HepG2 (cell line): ENCODE measurements around the gene VPS52. TPM values are rescaled to one million over a fixed set of nuclear protein-coding genes. Genes with fewer than 3 reads are reported as not detected.

ENCODE experiments used
- ATAC-seq: fragments of 200-7000 bp; cut with Tn5 transposase; 3 replicates; pipeline ENCODE4 v1.9.1; 2020; ENCODE audit warnings: mild to moderate bottlenecking, moderate library complexity
- BruUV-seq: library from RNA; stranded (reverse); fragments of 400-500 nt; replicated peaks from 2 replicates; lab custom pipeline; 2021; lab: Mats Ljungman, UMichigan
- CTCF ChIA-PET: fragments of 300-600 bp; formaldehyde crosslinking; extraction: SDS; loops from one replicate; lab custom pipeline; 2021; ENCODE audit warnings: low total read pairs, inconsistent platforms, low intra/inter-chr PET ratio; lab: Yijun Ruan, JAX
- POLR2A ChIA-PET: fragments of 350-600 bp; sonication (Branson Sonifier 250); formaldehyde crosslinking; loops from one replicate; lab custom pipeline; 2020; ENCODE audit warnings: antibody characterized with exemption, inconsistent platforms; lab: Yijun Ruan, JAX
- DNase-seq: peaks from one replicate; pipeline ENCODE4 v3.0.0-alpha.2; 2015; ENCODE audit warnings: low spot score
- FAIRE-seq: peaks from 3 replicates; lab custom pipeline; 2011; peaks lifted over from hg19 to GRCh38; lab: Jason Lieb, UNC
- H2AFZ ChIP-seq: one replicate; pipeline ENCODE4 v1.6.1; 2011; ENCODE audit warnings: low read length, inconsistent platforms
- H3K27ac ChIP-seq: fragments of 300-600 bp; 3 replicates; pipeline ENCODE4 v1.8.0; 2011; ENCODE audit warnings: mixed run types, mild to moderate bottlenecking, mixed read lengths, low read length, inconsistent platforms; ENCODE audit not compliant: insufficient read depth; ENCODE audit errors: extremely low read length
- H3K27me3 ChIP-seq, 2 experiments: fragments of 200-600 bp in 1 of 2; 2 replicates in 1 of 2; 3 replicates in 1 of 2; pipeline versions ENCODE4 v1.6.0 to v1.8.0; 2011; ENCODE audit warnings: low read length in 2 of 2, mild to moderate bottlenecking in 2 of 2, moderate library complexity in 2 of 2, inconsistent platforms in 1 of 2; ENCODE audit not compliant: insufficient read depth in 2 of 2, control insufficient read depth in 1 of 2
- H3K36me3 ChIP-seq, 2 experiments: fragments of 200-600 bp in 1 of 2; replicated peaks in 1 of 2; 2 replicates in 1 of 2; 3 replicates in 1 of 2; pipeline versions ENCODE4 v1.5.1 to v1.8.0; 2011; ENCODE audit warnings: low read length in 2 of 2, inconsistent platforms in 1 of 2; ENCODE audit not compliant: insufficient read depth in 2 of 2, control insufficient read depth in 1 of 2
- H3K4me1 ChIP-seq: 2 replicates; pipeline ENCODE4 v1.5.1; 2012; ENCODE audit warnings: low read length, inconsistent platforms; ENCODE audit not compliant: insufficient read depth
- H3K4me2 ChIP-seq: 2 replicates; pipeline ENCODE4 v1.6.0; 2011; ENCODE audit warnings: low read depth, low read length, inconsistent platforms
- H3K4me3 ChIP-seq, 3 experiments: fragments of 200-600 bp in 1 of 3; sonication (generic), shearing (Covaris generic) in 1 of 3; replicated peaks in 1 of 3; 2 replicates each; pipeline ENCODE4 v1.5.1; 2011 to 2016; ENCODE audit warnings: low read length in 3 of 3, inconsistent platforms in 2 of 3, low read depth in 2 of 3, mild to moderate bottlenecking in 2 of 3, control low read depth in 1 of 3, mixed read lengths in 1 of 3; ENCODE audit not compliant: insufficient read depth in 1 of 3
- H3K79me2 ChIP-seq: one replicate; pipeline ENCODE4 v1.6.1; 2011; ENCODE audit warnings: low read length, inconsistent platforms; ENCODE audit not compliant: insufficient read depth
- H3K9ac ChIP-seq: 2 replicates; pipeline ENCODE4 v1.6.0; 2011; ENCODE audit warnings: mild to moderate bottlenecking, low read depth, low read length, inconsistent platforms; ENCODE audit not compliant: insufficient read depth
- H3K9me3 ChIP-seq: 2 replicates; pipeline ENCODE4 v1.5.1; 2012; ENCODE audit warnings: mild to moderate bottlenecking, low read length
- H4K20me1 ChIP-seq: 2 replicates; pipeline ENCODE4 v1.6.0; 2011; ENCODE audit warnings: inconsistent platforms, mild to moderate bottlenecking, low read length, moderate library complexity; ENCODE audit not compliant: insufficient read depth
- FOXK2 ChIP-seq: fragments of 450-650 bp; IDR thresholded peaks from 2 replicates; pipeline ENCODE4 v1.6.1; 2016
- GTF3A ChIP-seq: sonication (generic); formaldehyde crosslinking; conservative IDR thresholded peaks from 2 replicates; pipeline ENCODE4 v1.4.0; 2020; ENCODE audit warnings: mild to moderate bottlenecking, missing genetic modification reagents
- LBX2 ChIP-seq: sonication (generic); formaldehyde crosslinking; IDR thresholded peaks from 2 replicates; pipeline ENCODE4 v1.5.0; 2020; ENCODE audit warnings: missing genetic modification reagents, mild to moderate bottlenecking, borderline replicate concordance
- NFE2 ChIP-seq: sonication (generic); formaldehyde crosslinking; IDR thresholded peaks from 2 replicates; pipeline ENCODE4 v1.4.0; 2020; ENCODE audit warnings: missing genetic modification reagents
- NR2C2 ChIP-seq: sonication (generic); formaldehyde crosslinking; IDR thresholded peaks from 2 replicates; pipeline ENCODE4 v1.4.0; 2020; ENCODE audit warnings: missing genetic modification reagents, mild to moderate bottlenecking, moderate library complexity, borderline replicate concordance
- RBM22 ChIP-seq: fragments of 200-400 bp; formaldehyde crosslinking; optimal IDR thresholded peaks from 2 replicates; pipeline ENCODE3; 2017; ENCODE audit warnings: mild to moderate bottlenecking, low read length, moderate library complexity
- SMAD3 ChIP-seq: sonication (generic); formaldehyde crosslinking; IDR thresholded peaks from 2 replicates; pipeline ENCODE4 v1.4.0; 2020; ENCODE audit warnings: missing genetic modification reagents
- UBTF ChIP-seq: sonication (generic); formaldehyde crosslinking; IDR thresholded peaks from 2 replicates; pipeline ENCODE4 v1.4.0; 2020; ENCODE audit warnings: mild to moderate bottlenecking, missing genetic modification reagents
- YEATS2 ChIP-seq: sonication (generic); formaldehyde crosslinking; IDR thresholded peaks from 2 replicates; pipeline ENCODE4 v1.4.0; 2020; ENCODE audit warnings: missing genetic modification reagents, borderline replicate concordance
- ZBTB21 ChIP-seq: sonication (generic); formaldehyde crosslinking; IDR thresholded peaks from 2 replicates; pipeline ENCODE4 v1.4.0; 2020; ENCODE audit warnings: missing genetic modification reagents
- ZNF260 ChIP-seq: sonication (generic); formaldehyde crosslinking; IDR thresholded peaks from 2 replicates; pipeline ENCODE4 v1.4.0; 2020; ENCODE audit warnings: missing genetic modification reagents, low read depth, mild to moderate bottlenecking, borderline replicate concordance
- ZNF354B ChIP-seq: sonication (generic); formaldehyde crosslinking; IDR thresholded peaks from 2 replicates; pipeline ENCODE4 v1.8.0; 2022; ENCODE audit warnings: mild to moderate bottlenecking, missing genetic modification reagents
- ZNF512 ChIP-seq: sonication (generic); formaldehyde crosslinking; IDR thresholded peaks from 2 replicates; pipeline ENCODE4 v1.4.0; 2020; ENCODE audit warnings: mild to moderate bottlenecking, missing genetic modification reagents
- ZNF572 ChIP-seq: sonication (generic); formaldehyde crosslinking; IDR thresholded peaks from 2 replicates; pipeline ENCODE4 v1.5.1; 2020; ENCODE audit warnings: mild to moderate bottlenecking, missing genetic modification reagents
- ZNF710 ChIP-seq: sonication (generic); formaldehyde crosslinking; IDR thresholded peaks from 2 replicates; pipeline ENCODE4 v1.5.0; 2020; ENCODE audit warnings: mild to moderate bottlenecking, missing genetic modification reagents, borderline replicate concordance
- ZNF816 ChIP-seq: sonication (generic); formaldehyde crosslinking; IDR thresholded peaks from 2 replicates; pipeline ENCODE4 v1.8.0; 2022; ENCODE audit warnings: missing genetic modification reagents, mild to moderate bottlenecking, borderline replicate concordance
- ZSCAN9 ChIP-seq: IDR thresholded peaks from 2 replicates; pipeline ENCODE4 v1.6.1; 2016; ENCODE audit warnings: borderline replicate concordance
- WGBS: methylation state at CpG from one replicate; pipeline ENCODE4 v1.1.6; 2017; ENCODE audit warnings: low lambda C conversion rate; 5-methylcytosine and 5-hydroxymethylcytosine counted together
- in situ Hi-C: cut with HindIII; loops from 2 replicates; pipeline ENCODE4 v1.10.0; 2017; ENCODE audit warnings: low pct_unique_long_range_greater_than_20kb; ENCODE audit not compliant: extremely low pct_ligation_motif_present
- intact Hi-C: fragments of 100-400 bp; cut with micrococcal nuclease; formaldehyde crosslinking; loops from one replicate; pipeline ENCODE4 v1.10.0; 2022; ENCODE audit not compliant: unreplicated experiment
- polyA plus RNA-seq, 8 experiments: library from polyadenylated mRNA; depleted of rRNA in 3 of 8; stranded (reverse) in 7 of 8; unstranded in 1 of 8; fragments of >200 nt; fragmentation: Illumina TruSeq in 4 of 8; extraction: Trizol in 4 of 8; gene quantifications; 2 replicates each; pipeline versions ENCODE4 v1.2.1 to v1.2.3, GENCODE V29; 2011 to 2016; ENCODE audit warnings: low read depth in 4 of 8, missing spikeins in 1 of 8, mixed read lengths in 1 of 8; ENCODE audit not compliant: insufficient read depth in 1 of 8
- total RNA-seq, 5 experiments: library from RNA; depleted of rRNA; stranded (reverse); fragments of >200 nt; fragmentation: Illumina TruSeq; extraction: Trizol; gene quantifications; 2 replicates each; pipeline ENCODE4 v1.2.3, GENCODE V29; 2016; ENCODE audit warnings: low read depth in 1 of 5

Gene VPS52
- total and polyA plus RNA-seq, 2 of the 13 experiments (the other 11 are each of a cell fraction or from before 2014, with no cell fraction given), result 48.9 to 85.5 TPM

- TF ChIP-seq LBX2 (CRISPR knock-in tag) (no peak), ZNF354B (no peak), UBTF (CRISPR knock-in tag) (no peak)
These were observed 54.4 kb downstream of the VPS52 start (continued) for GRCh38 chr6:33217246-33217645.

GRCh38 chr6:33216117-33216649, 55.5 kb downstream of the VPS52 start:
- in situ Hi-C loops (no loop called here), intact Hi-C loops (no loop called here)
- H3K4me2 ChIP-seq, result no peak overlapping the region
- no peak overlapping the region for H2AFZ ChIP-seq
- no peak overlapping the region for H3K9ac ChIP-seq
- 70% methylated on average over 4 of the region's 4 CpGs for WGBS
- CTCF ChIA-PET, result no interaction called here
- peaks cover 20% of the 10 kb centered on the region for H3K4me1 ChIP-seq
- no peaks in the 10 kb centered on the region for H3K79me2 ChIP-seq
- TF ChIP-seq ZSCAN9 (CRISPR knock-in tag), result no peak
- TF ChIP-seq RBM22, result no peak
- TF ChIP-seq ZNF260 (CRISPR knock-in tag), result no peak
- no peak for TF ChIP-seq YEATS2 (CRISPR knock-in tag)
- TF ChIP-seq ZBTB21, result no peak
- TF ChIP-seq NR2C2 (CRISPR knock-in tag), result no peak
- TF ChIP-seq GTF3A (CRISPR knock-in tag), result no peak
- TF ChIP-seq ZNF816 (CRISPR knock-in tag), result no peak
- TF ChIP-seq ZNF710 (CRISPR knock-in tag), result no peak
- no peak for TF ChIP-seq NFE2 (CRISPR knock-in tag)
- TF ChIP-seq ZNF512 (CRISPR knock-in tag), result no peak
- no peak for TF ChIP-seq FOXK2
- no peak for TF ChIP-seq ZNF572
- no peak for TF ChIP-seq SMAD3
- POLR2A ChIA-PET, result no interaction called here
- DNase-seq (no peak), FAIRE-seq (no peak), ATAC-seq (peak; percentile 34)
- no peak overlapping the region for H3K27ac ChIP-seq
- H4K20me1 ChIP-seq, result no peaks in the 10 kb centered on the region
- H3K4me3 ChIP-seq, result no peak overlapping the region
- no peaks in the 10 kb centered on the region for H3K9me3 ChIP-seq
- H3K27me3 ChIP-seq, result peaks cover 9 to 52% of the 10 kb centered on the region in 2 experiments; a peak in 4 of 5 replicates
- no TSS peak for BruUV-seq
- no peaks in the 10 kb centered on the region for H3K36me3 ChIP-seq
